HEK293T (cell line): ENCODE data around the gene TCERG1L.

Source experiments
- ARNT ChIP-seq: fragments of 450-650 bp; IDR thresholded peaks from 2 replicates; pipeline ENCODE4 v1.6.1; 2017; ENCODE audit warnings: mild to moderate bottlenecking
- BHLHE40 ChIP-seq: fragments of 450-650 bp; IDR thresholded peaks from 2 replicates; pipeline ENCODE4 v1.6.1; 2016; ENCODE audit warnings: mild to moderate bottlenecking, moderate library complexity, borderline replicate concordance
- CTBP1 ChIP-seq: fragments of 450-650 bp; IDR thresholded peaks from 2 replicates; pipeline ENCODE4 v1.6.1; 2016; ENCODE audit warnings: borderline replicate concordance
- ELF4 ChIP-seq: fragments of 450-650 bp; IDR thresholded peaks from 2 replicates; pipeline ENCODE4 v1.6.1; 2017; ENCODE audit warnings: antibody characterized with exemption
- FOXA1 ChIP-seq: fragments of 450-650 bp; IDR thresholded peaks from 2 replicates; pipeline ENCODE4 v1.6.1; 2016; ENCODE audit warnings: mild to moderate bottlenecking
- FOXK2 ChIP-seq: fragments of 450-650 bp; IDR thresholded peaks from 2 replicates; pipeline ENCODE4 v1.6.1; 2016; ENCODE audit warnings: mild to moderate bottlenecking
- FOXM1 ChIP-seq: fragments of 450-650 bp; IDR thresholded peaks from 2 replicates; pipeline ENCODE4 v1.6.1; 2017; ENCODE audit warnings: mild to moderate bottlenecking, borderline replicate concordance
- HDGF ChIP-seq: fragments of 450-650 bp; IDR thresholded peaks from 2 replicates; pipeline ENCODE4 v1.6.1; 2017; ENCODE audit warnings: antibody characterized with exemption, borderline replicate concordance
- L3MBTL2 ChIP-seq: fragments of 450-650 bp; conservative IDR thresholded peaks from 2 replicates; pipeline ENCODE4 v1.6.1; 2016; ENCODE audit warnings: mild to moderate bottlenecking
- SP1 ChIP-seq: fragments of 450-650 bp; IDR thresholded peaks from 2 replicates; pipeline ENCODE4 v1.6.1; 2017
- SUZ12 ChIP-seq: fragments of 450-650 bp; IDR thresholded peaks from 2 replicates; pipeline ENCODE4 v1.6.1; 2016; ENCODE audit warnings: mild to moderate bottlenecking
- TARDBP ChIP-seq: fragments of 450-650 bp; IDR thresholded peaks from 2 replicates; pipeline ENCODE4 v1.6.1; 2016
- ZNF384 ChIP-seq: fragments of 450-650 bp; IDR thresholded peaks from 2 replicates; pipeline ENCODE4 v1.6.1; 2016
- TF ChIP-seq, protein P1 (sequence below): fragments of 450-650 bp; IDR thresholded peaks from 2 replicates; pipeline ENCODE4 v1.6.1; 2016

DNA sequence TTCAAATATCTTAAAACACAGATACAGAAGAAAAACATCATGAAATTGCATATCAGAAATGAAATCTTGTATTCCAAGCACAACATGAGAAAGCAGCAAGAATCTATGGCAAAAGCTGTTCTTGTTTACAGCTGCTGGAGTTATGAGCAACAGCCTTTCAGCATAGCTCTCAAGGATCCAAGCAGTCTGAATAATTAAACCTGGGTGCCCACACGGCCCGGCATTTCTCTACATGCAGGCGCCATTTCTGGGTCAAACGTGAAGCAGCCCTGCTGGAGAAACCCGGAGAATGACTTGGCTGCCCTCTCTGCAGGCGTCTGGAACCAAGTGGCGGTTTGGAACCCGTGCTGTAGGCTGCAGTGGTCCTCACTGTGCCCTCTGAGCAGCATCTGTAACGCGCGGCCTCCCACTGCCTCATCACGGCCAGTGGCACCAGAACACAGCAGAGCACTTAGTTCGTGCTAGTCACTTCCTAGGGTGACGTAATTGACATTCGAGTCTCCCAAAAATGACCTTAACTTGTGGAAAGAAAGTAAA is 213.0 kb downstream of the TCERG1L start:
- no peak for TF ChIP-seq ARNT
- no peak for TF ChIP-seq FOXK2
- no peak for TF ChIP-seq FOXA1
- no peak for TF ChIP-seq TARDBP
- no peak for TF ChIP-seq FOXM1
- TF ChIP-seq SP1: no peak
- TF ChIP-seq CTBP1: no peak
- TF ChIP-seq BHLHE40: no peak
- no peak for TF ChIP-seq ELF4
- TF ChIP-seq, protein P1, sequence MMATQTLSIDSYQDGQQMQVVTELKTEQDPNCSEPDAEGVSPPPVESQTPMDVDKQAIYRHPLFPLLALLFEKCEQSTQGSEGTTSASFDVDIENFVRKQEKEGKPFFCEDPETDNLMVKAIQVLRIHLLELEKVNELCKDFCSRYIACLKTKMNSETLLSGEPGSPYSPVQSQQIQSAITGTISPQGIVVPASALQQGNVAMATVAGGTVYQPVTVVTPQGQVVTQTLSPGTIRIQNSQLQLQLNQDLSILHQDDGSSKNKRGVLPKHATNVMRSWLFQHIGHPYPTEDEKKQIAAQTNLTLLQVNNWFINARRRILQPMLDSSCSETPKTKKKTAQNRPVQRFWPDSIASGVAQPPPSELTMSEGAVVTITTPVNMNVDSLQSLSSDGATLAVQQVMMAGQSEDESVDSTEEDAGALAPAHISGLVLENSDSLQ: no peak
- TF ChIP-seq SUZ12: no peak
- TF ChIP-seq ZNF384: no peak
- no peak for TF ChIP-seq L3MBTL2
- TF ChIP-seq HDGF: no peak
